ENCODE results near the gene ZFYVE16.
"Not testable (repeated sequence)": the region's sequence is repeated elsewhere in the genome, so short reads cannot be mapped to it uniquely, and the experiment has no call there.

The ZFYVE16 gene

DNA sequence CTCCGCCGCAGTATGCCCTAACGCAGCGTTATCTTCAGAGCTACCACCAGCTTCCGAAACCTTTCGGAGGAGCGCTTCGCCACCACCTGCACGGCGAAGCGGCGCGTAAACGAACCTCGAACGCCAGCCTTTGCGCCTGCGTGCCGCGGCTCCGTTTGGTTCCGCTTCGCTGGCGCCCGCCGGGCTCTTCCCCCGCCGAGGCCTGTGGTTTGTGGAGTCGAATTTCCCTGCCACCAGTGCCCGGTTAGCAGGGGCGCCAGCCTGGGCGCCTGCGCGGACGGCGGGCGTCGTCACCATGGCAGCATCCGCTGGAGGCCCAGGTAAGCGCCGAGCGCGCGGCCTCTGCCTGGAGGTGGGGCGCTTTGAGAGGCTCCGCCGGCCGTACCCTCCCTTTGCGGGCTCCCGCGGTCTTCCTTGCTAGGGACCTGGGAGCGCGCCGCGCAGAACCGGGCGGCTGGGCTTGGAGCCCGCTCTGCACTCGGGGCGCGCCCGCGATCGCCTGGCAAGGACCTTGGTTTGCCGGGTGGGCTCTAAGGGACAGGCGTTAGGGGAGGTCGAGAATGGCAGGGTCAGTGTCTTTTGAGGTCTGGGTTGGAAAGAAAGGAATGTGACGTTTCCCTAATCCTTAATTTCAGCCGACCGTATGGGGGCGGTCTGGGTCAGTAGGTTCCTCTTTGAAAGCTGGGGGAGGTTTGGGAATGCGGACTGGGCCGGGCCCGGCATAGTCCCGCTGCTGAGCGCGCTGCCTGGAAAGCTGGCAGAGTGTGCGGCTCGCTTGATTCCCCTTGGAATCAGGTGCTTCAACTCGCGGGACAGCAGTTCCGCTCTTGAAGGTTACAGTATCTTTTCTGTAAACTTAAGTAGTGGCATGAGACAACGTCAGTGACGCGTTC, 80.2 kb downstream of the ZFYVE16 start, which contains the start of gene FAM151B:
Gene FAM151B, plus strand, starts transcription at position 272 of the 893 bp plus-strand sequence. Its CDS starts 24 bp downstream, at position 296.
- WGBS, 2 experiments (ENCODE audit: insufficient coverage in 2 of 2): 1 to 2% methylated on average over 61 to 73 of the region's 85 CpGs
- Histone ChIP-seq H3K4me3 (ENCODE audit: extremely low read depth, insufficient read depth, low read length, poor library complexity, severe bottlenecking) (peak within 1 kb of the TSS; percentile 58), H3K9me3 (ENCODE audit: control insufficient read depth, low read length) (no peaks in the 10 kb centered on the region), H3K27ac (ENCODE audit: low read depth, low read length, severe bottlenecking) (peak within 1 kb of the TSS; percentile 76), H3K36me3 (ENCODE audit: control insufficient read depth, insufficient read depth, low read length) (no peaks in the 10 kb centered on the region), H3K4me1 (ENCODE audit: control insufficient read depth, insufficient read depth, low read length, poor library complexity, severe bottlenecking) (no peaks in the 10 kb centered on the region)

DNA sequence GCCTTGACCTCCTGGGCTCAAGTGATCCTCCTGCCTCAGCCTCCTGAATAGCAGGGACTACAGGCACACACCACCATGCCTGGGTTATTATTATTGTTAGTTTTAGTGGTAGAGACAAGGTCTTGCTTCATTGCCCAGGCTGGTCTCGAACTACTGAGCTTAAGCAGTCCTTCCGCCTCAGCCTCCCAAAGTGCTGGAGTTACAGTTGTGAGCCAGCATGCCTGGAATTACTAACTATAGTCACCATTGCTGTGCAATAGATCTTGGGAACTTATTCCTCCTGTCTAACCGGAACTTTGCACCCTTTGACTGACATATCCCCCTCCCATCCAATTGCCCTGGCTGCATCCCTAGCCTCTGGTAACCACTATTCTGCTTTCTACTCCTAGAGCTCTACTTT, 83.4 kb downstream of the ZFYVE16 start:
- Histone ChIP-seq H3K4me3 (ENCODE audit: extremely low read depth, insufficient read depth, low read length, poor library complexity, severe bottlenecking) (no peak overlapping the region), H3K4me1 (ENCODE audit: control insufficient read depth, insufficient read depth, low read length, poor library complexity, severe bottlenecking) (no peaks in the 10 kb centered on the region)
- 87 to 100% methylated on average over 3 of the region's 3 CpGs for WGBS, 2 experiments (ENCODE audit: insufficient coverage in 2 of 2)

DNA sequence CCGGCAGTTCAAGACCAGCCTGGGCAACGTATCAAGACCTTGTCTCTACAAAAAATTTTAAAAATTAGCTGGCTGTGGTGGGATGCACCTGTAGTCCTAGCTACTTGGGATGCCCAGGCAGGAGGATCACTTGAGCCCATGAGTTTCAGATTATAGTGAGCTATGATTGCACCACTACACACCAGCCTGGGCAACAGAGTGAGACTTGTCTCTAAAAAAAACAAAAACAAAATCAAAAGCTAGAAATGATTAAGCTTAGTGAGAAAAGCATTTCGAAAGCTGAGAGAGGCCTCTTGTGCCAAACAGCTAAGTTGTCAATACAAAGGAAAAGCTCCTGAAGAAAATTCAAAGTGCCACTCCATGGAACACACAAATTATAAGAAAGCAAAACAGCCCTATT, 84.9 kb downstream of the ZFYVE16 start:
- H3K4me3 ChIP-seq (ENCODE audit: extremely low read depth, insufficient read depth, low read length, poor library complexity, severe bottlenecking): no peak overlapping the region
- no peaks in the 10 kb centered on the region for H3K4me1 ChIP-seq (ENCODE audit: control insufficient read depth, insufficient read depth, low read length, poor library complexity, severe bottlenecking)
- H3K27ac ChIP-seq (ENCODE audit: low read depth, low read length, severe bottlenecking): no peak overlapping the region
- WGBS, 2 experiments (ENCODE audit: insufficient coverage in 2 of 2): 84 to 87% methylated on average over 2 of the region's 3 CpGs
- H3K9me3 ChIP-seq (ENCODE audit: control insufficient read depth, low read length): no peaks in the 10 kb centered on the region
- no peaks in the 10 kb centered on the region for H3K36me3 ChIP-seq (ENCODE audit: control insufficient read depth, insufficient read depth, low read length)

More for the DNA sequence above, 83.4 kb downstream of the ZFYVE16 start:
- Histone ChIP-seq H3K27ac (ENCODE audit: low read depth, low read length, severe bottlenecking) (no peak overlapping the region), H3K9me3 (ENCODE audit: control insufficient read depth, low read length) (no peaks in the 10 kb centered on the region), H3K36me3 (ENCODE audit: control insufficient read depth, insufficient read depth, low read length) (no peaks in the 10 kb centered on the region)

DNA sequence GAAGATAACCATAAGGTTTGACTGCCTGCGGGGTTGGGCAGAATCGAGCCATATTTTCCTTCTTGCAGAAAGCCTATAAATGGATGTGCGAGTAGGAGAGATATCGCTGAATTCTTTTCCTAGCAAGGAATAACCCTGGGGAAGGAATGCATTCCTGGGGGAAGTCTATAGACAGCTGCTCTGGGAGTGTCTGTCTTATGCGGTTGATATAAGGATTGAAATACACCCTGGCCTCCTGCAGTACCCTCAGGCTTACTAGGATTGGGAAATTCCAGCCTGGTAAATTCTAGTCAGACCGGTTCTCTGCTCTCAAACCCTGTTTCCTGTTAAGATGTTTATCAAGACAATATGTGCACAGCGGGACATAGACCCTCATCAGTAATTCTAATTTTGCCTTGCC, 85.6 kb downstream of the ZFYVE16 start:
- WGBS, 2 experiments (ENCODE audit: insufficient coverage in 2 of 2): 90 to 94% methylated on average over 5 to 6 of the region's 7 CpGs
- not testable (repeated sequence) for H3K9me3 ChIP-seq (ENCODE audit: control insufficient read depth, low read length); H3K27ac ChIP-seq (ENCODE audit: low read depth, low read length, severe bottlenecking); H3K4me3 ChIP-seq (ENCODE audit: extremely low read depth, insufficient read depth, low read length, poor library complexity, severe bottlenecking); H3K36me3 ChIP-seq (ENCODE audit: control insufficient read depth, insufficient read depth, low read length); H3K4me1 ChIP-seq (ENCODE audit: control insufficient read depth, insufficient read depth, low read length, poor library complexity, severe bottlenecking)

DNA sequence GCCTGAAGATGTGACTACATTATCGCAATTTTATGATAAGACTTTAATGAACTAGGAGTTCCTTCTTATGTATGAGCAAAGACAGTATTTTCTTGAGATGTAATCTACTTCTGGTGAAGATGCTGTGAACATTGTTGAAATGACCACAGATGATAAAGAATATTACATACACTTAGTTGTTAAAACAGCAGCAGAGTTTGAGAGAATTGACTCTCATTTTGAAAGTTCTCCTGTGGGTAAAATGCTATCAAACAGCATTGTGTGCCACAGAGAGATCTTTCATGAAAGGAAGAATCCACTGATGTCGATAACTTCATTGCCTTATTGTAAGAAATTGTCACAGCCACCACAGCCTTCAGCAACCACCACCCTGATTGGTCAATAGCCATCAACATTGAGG, 88.0 kb downstream of the ZFYVE16 start:
- no peaks in the 10 kb centered on the region for H3K36me3 ChIP-seq (ENCODE audit: control insufficient read depth, insufficient read depth, low read length)
- H3K4me3 ChIP-seq (ENCODE audit: extremely low read depth, insufficient read depth, low read length, poor library complexity, severe bottlenecking): no peak overlapping the region
- no peaks in the 10 kb centered on the region for H3K9me3 ChIP-seq (ENCODE audit: control insufficient read depth, low read length)
- 94 to 100% methylated on average over 2 of the region's 2 CpGs for WGBS, 2 experiments (ENCODE audit: insufficient coverage in 2 of 2)
- no peak overlapping the region for H3K27ac ChIP-seq (ENCODE audit: low read depth, low read length, severe bottlenecking)
- no peaks in the 10 kb centered on the region for H3K4me1 ChIP-seq (ENCODE audit: control insufficient read depth, insufficient read depth, low read length, poor library complexity, severe bottlenecking)

DNA sequence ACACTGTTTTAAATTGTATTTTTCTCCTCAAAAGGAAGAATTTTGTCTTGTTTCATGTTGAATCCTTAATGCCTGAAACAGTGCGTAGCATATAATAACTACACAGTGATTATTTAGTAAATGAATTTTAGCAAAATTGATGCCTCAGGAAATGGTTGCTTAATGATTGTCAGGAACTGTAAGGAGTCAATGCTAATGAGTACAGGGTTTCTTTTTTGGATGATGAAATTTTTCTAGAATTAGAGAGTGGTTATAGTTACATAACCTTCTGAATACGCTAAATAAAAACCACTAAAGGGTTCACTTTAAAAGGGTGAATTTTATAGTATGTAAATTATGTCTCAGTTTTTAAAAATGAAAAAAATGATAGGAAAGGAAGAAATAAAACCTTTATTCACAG, 94.9 kb downstream of the ZFYVE16 start:
- Histone ChIP-seq H3K9me3 (ENCODE audit: control insufficient read depth, low read length) (no peaks in the 10 kb centered on the region), H3K4me3 (ENCODE audit: extremely low read depth, insufficient read depth, low read length, poor library complexity, severe bottlenecking) (no peak overlapping the region), H3K27ac (ENCODE audit: low read depth, low read length, severe bottlenecking) (no peak overlapping the region), H3K4me1 (ENCODE audit: control insufficient read depth, insufficient read depth, low read length, poor library complexity, severe bottlenecking) (no peaks in the 10 kb centered on the region), H3K36me3 (ENCODE audit: control insufficient read depth, insufficient read depth, low read length) (no peaks in the 10 kb centered on the region)
- no CpG with 5 or more reads among the region's 2 CpGs for WGBS, 2 experiments (ENCODE audit: insufficient coverage in 2 of 2)

DNA sequence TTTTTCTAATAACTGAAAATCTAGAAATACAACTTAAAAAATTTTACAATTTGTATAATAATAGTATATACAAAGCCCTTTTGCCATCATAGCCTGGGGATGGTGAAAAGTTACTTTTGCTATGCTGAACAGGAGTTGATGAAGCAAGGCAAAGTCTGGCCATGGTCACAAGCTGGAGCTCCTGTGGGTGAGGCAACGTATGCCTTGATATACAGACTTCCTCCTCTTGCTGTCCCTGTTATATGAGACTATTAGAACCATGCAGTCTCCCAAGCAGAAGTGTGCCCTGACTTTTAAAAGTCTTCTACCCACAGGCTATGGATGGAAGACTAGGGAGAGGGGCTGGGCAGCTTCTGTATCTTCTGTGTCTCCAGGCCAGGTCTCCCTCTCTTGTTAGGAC, 95.8 kb downstream of the ZFYVE16 start:
- no peak overlapping the region for H3K4me3 ChIP-seq (ENCODE audit: extremely low read depth, insufficient read depth, low read length, poor library complexity, severe bottlenecking)
- H3K36me3 ChIP-seq (ENCODE audit: control insufficient read depth, insufficient read depth, low read length): no peaks in the 10 kb centered on the region
- H3K9me3 ChIP-seq (ENCODE audit: control insufficient read depth, low read length): no peaks in the 10 kb centered on the region
- H3K4me1 ChIP-seq (ENCODE audit: control insufficient read depth, insufficient read depth, low read length, poor library complexity, severe bottlenecking): no peaks in the 10 kb centered on the region
- H3K27ac ChIP-seq (ENCODE audit: low read depth, low read length, severe bottlenecking): no peak overlapping the region
- WGBS, 2 experiments (ENCODE audit: insufficient coverage in 2 of 2): no CpG with 5 or more reads among the region's 1 CpG

DNA sequence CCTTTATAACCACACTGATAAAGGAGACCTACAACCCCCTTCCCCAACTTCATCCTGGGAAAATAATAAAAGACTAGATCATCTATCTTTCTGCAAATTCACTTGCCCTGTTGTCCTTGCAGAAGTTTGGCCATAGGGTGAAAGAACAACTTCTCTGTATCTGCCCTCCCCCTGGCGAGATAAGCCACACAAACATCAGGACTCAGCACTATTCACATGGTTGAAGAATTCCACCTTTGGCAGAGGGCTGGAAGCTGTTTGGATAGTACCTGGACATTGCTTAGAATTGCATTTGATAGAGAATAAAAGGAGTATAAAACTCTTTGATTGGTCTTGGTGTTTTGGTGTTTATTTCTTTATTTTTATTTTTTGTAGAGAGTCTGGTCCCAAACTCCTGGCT, 97.0 kb downstream of the ZFYVE16 start:
- no CpG with 5 or more reads among the region's 1 CpG for whole genome bisulfite sequencing, 2 experiments (ENCODE audit: insufficient coverage in 2 of 2)
- no peak overlapping the region for H3K4me3 ChIP-seq (ENCODE audit: extremely low read depth, insufficient read depth, low read length, poor library complexity, severe bottlenecking)
- no peaks in the 10 kb centered on the region for H3K4me1 ChIP-seq (ENCODE audit: control insufficient read depth, insufficient read depth, low read length, poor library complexity, severe bottlenecking)
- no peaks in the 10 kb centered on the region for H3K36me3 ChIP-seq (ENCODE audit: control insufficient read depth, insufficient read depth, low read length)
- no peaks in the 10 kb centered on the region for H3K9me3 ChIP-seq (ENCODE audit: control insufficient read depth, low read length)
- no peak overlapping the region for H3K27ac ChIP-seq (ENCODE audit: low read depth, low read length, severe bottlenecking)

DNA sequence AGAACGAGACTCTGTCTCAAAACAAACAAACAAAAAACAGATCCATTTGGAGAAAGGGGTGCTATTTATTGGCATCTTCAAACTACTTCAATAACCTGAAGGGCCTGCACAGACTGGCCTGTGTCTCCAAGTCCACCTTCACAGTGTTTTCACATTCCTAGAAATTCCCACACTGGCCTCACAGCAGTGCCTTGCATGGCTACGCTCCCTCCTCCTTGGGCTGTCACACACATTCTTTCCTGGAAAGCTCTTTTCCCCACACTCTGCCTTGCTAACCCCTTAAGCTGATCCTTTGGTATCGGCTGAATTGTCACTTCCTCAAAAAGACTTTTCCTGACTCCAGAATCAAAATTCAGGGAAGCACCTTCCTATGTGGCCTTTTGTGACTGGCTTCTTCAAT, 99.8 kb downstream of the ZFYVE16 start:
- Histone ChIP-seq H3K36me3 (ENCODE audit: control insufficient read depth, insufficient read depth, low read length) (no peaks in the 10 kb centered on the region), H3K4me3 (ENCODE audit: extremely low read depth, insufficient read depth, low read length, poor library complexity, severe bottlenecking) (no peak overlapping the region), H3K4me1 (ENCODE audit: control insufficient read depth, insufficient read depth, low read length, poor library complexity, severe bottlenecking) (no peaks in the 10 kb centered on the region), H3K27ac (ENCODE audit: low read depth, low read length, severe bottlenecking) (no peak overlapping the region), H3K9me3 (ENCODE audit: control insufficient read depth, low read length) (no peaks in the 10 kb centered on the region)
- whole genome bisulfite sequencing, 2 experiments (ENCODE audit: insufficient coverage in 2 of 2): 75 to 84% methylated on average over 2 of the region's 3 CpGs

DNA sequence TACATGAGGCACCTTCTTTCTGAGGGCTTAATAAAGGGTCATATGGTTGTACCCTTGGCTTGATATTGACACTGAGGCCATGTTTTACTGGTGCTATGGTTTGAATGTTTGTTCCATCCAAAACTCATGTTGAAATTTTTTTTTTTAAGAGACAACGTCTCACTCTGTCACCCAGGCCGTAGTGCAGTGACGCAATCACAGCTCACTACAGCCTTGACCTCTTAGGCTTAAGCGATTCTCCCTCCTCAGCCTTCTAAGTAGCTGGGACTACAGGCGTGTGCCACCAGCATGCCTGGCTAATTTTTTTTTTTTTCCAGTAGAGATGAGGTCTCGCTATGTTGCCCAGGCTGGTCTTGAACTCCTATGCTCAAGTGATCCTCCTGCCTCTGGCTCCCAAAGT, 101.0 kb downstream of the ZFYVE16 start:
- Histone ChIP-seq H3K36me3 (ENCODE audit: control insufficient read depth, insufficient read depth, low read length) (no peaks in the 10 kb centered on the region), H3K4me3 (ENCODE audit: extremely low read depth, insufficient read depth, low read length, poor library complexity, severe bottlenecking) (no peak overlapping the region), H3K9me3 (ENCODE audit: control insufficient read depth, low read length) (no peaks in the 10 kb centered on the region), H3K4me1 (ENCODE audit: control insufficient read depth, insufficient read depth, low read length, poor library complexity, severe bottlenecking) (no peaks in the 10 kb centered on the region), H3K27ac (ENCODE audit: low read depth, low read length, severe bottlenecking) (no peak overlapping the region)
- 94 to 97% methylated on average over 6 of the region's 6 CpGs for WGBS, 2 experiments (ENCODE audit: insufficient coverage in 2 of 2)

DNA sequence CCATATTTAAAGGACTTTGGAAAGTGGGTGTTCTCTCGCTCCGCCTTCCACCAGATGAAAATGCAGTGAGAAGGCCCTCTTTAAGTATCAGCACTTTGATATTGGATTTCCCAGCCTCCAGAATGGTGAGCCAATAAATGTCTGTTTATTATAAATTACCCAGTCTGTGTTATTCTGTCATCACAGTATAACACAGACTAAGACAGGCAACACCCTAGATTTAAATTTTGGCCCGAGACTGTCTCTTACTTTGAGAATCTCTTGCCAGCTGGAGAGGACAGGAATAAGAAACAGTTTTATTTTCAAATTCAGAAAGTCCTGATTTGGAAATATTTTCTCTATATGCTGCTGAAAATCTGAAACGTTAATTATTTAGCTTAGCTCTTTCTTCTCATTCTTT, 101.5 kb downstream of the ZFYVE16 start:
- Histone ChIP-seq H3K27ac (ENCODE audit: low read depth, low read length, severe bottlenecking) (no peak overlapping the region), H3K9me3 (ENCODE audit: control insufficient read depth, low read length) (no peaks in the 10 kb centered on the region), H3K4me1 (ENCODE audit: control insufficient read depth, insufficient read depth, low read length, poor library complexity, severe bottlenecking) (no peaks in the 10 kb centered on the region), H3K36me3 (ENCODE audit: control insufficient read depth, insufficient read depth, low read length) (no peaks in the 10 kb centered on the region), H3K4me3 (ENCODE audit: extremely low read depth, insufficient read depth, low read length, poor library complexity, severe bottlenecking) (no peak overlapping the region)
- WGBS, 2 experiments (ENCODE audit: insufficient coverage in 2 of 2): 80% methylated on average over 1 of the region's 4 CpGs; no CpG with 5 or more reads in 1 of the 2 experiments
